Central memory CD8-positive, alpha-beta T cell (primary cell): ENCODE measurements around the gene TRAPPC10.

Experiments
- ATAC-seq: fragments of 150-1000 bp; cut with Tn5 transposase; replicated peaks from 2 replicates; pipeline ENCODE4 v1.10.0; 2022; ENCODE audit warnings: mild to moderate bottlenecking, moderate FRiP score, moderate number of reproducible peaks; ENCODE audit not compliant: poor library complexity, severe bottlenecking; ENCODE audit errors: extremely low read depth
- DNase-seq, 2 donors: peaks; one replicate each; pipeline ENCODE4 v3.0.0; 2021; ENCODE audit warnings: low spot score in 2 of 2
- H3K27ac Mint-ChIP-seq: one replicate; pipeline ENCODE4 v1.8.0; 2022; ENCODE audit warnings: low read depth, mild to moderate bottlenecking, moderate library complexity, mixed read lengths
- H3K27me3 Mint-ChIP-seq: one replicate; pipeline ENCODE4 v1.8.0; 2022; ENCODE audit warnings: mixed read lengths
- H3K36me3 Mint-ChIP-seq: one replicate; pipeline ENCODE4 v1.8.0; 2022; ENCODE audit warnings: mild to moderate bottlenecking, moderate library complexity, mixed read lengths; ENCODE audit not compliant: insufficient read depth
- H3K4me1 Mint-ChIP-seq: one replicate; pipeline ENCODE4 v1.8.0; 2022; ENCODE audit warnings: mixed read lengths
- H3K4me3 Mint-ChIP-seq: one replicate; pipeline ENCODE4 v1.8.0; 2022; ENCODE audit warnings: mild to moderate bottlenecking, moderate library complexity, mixed read lengths
- H3K9me3 Mint-ChIP-seq: one replicate; pipeline ENCODE4 v1.8.0; 2022; ENCODE audit warnings: mixed read lengths

Gene TRAPPC10

DNA sequence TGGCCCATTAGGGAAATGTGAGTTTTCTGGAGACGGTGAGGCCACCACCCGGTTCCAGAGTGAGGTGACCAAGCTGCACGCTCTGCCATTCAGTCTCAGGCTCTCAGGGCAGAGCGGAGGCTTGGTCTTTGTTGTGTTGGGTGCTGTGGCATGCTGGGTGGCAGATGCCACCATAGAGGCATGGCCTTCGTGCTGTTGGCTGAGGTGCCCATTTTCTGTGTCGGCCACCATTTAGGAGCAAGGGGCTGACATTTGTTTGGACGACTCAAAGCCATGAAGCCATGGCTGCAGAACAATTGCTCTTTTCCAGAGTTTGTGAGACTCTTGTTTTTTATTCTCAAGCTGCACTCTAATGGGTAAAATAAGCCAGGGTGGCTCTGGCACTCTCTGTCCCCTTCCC is 58.3 kb downstream of the TRAPPC10 start:
- no peaks in the 10 kb centered on the region for H3K27me3 Mint-ChIP-seq
- H3K4me3 Mint-ChIP-seq: no peak overlapping the region
- no peaks in the 10 kb centered on the region for H3K9me3 Mint-ChIP-seq
- H3K36me3 Mint-ChIP-seq: peaks cover 59% of the 10 kb centered on the region
- DNase-seq (no peak), ATAC-seq (no peak)
- peaks cover 45% of the 10 kb centered on the region for H3K4me1 Mint-ChIP-seq
- H3K27ac Mint-ChIP-seq: peak overlapping the region; percentile 86

DNA sequence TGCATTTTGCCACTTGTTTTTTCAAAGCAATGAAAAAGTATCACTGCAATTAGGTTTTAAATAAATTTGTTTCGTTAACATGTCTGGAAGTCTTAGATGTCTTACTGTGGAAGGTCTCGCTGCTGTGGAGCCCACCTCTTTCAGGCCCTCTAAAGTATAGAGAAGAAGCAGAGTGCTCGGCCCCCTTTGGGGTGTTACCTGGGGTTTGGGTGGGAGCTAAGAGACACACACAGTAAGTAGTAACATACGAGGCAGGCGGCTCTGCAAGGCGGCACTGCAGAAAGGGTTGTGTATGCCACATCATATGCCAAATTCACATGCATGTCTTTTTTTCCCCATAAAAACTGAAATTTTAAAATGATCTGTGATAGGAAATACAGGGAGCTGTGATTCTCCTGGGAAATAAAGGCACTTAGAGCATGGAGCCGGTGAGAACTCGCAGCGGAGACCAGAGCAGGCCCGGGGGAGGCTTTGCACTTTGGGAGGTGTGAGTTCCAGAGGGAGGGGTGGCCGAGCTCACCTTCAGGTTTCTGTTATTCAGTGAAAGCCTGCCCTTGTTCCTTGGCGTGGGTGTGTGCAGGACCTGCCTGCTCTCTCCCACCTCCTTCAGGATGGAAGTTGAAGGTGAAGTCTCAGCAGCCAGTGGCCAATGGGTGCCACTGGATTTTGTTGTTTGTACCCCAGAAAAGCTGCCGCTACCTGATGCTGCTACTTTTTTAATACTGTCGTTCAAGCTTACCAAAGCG is 59.4 kb downstream of the TRAPPC10 start:
- peaks cover 55% of the 10 kb centered on the region for H3K36me3 Mint-ChIP-seq
- no peak overlapping the region for H3K4me3 Mint-ChIP-seq
- DNase-seq (no peak), ATAC-seq (no peak)
- peaks cover 39% of the 10 kb centered on the region for H3K4me1 Mint-ChIP-seq
- H3K27me3 Mint-ChIP-seq: no peaks in the 10 kb centered on the region
- no peak overlapping the region for H3K27ac Mint-ChIP-seq
- no peaks in the 10 kb centered on the region for H3K9me3 Mint-ChIP-seq

DNA sequence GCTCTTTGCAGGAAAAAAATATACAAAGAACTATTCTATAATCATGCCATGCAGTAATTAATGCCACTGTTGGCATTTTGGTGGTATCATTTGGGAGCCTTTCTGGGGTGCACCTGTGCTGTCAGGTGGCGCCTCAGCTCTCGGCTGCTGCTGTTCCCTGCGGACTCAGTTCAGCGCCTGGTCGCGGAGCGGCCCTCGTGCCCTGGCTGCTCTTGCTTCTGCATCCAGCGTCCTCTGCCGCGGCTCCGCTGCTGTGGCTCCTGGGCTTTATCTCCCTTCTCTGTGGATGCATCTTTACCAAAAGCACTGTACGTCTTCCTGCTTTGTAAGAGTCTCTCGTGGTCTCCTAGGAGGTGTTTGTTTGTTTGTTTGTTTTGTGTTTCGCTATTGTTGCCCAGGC is 60.0 kb downstream of the TRAPPC10 start:
- H3K4me1 Mint-ChIP-seq: peaks cover 39% of the 10 kb centered on the region
- H3K9me3 Mint-ChIP-seq: no peaks in the 10 kb centered on the region
- no peak overlapping the region for H3K4me3 Mint-ChIP-seq
- no peak overlapping the region for H3K27ac Mint-ChIP-seq
- DNase-seq: no peak
- ATAC-seq: no peak
- H3K36me3 Mint-ChIP-seq: peaks cover 55% of the 10 kb centered on the region
- H3K27me3 Mint-ChIP-seq: no peaks in the 10 kb centered on the region

DNA sequence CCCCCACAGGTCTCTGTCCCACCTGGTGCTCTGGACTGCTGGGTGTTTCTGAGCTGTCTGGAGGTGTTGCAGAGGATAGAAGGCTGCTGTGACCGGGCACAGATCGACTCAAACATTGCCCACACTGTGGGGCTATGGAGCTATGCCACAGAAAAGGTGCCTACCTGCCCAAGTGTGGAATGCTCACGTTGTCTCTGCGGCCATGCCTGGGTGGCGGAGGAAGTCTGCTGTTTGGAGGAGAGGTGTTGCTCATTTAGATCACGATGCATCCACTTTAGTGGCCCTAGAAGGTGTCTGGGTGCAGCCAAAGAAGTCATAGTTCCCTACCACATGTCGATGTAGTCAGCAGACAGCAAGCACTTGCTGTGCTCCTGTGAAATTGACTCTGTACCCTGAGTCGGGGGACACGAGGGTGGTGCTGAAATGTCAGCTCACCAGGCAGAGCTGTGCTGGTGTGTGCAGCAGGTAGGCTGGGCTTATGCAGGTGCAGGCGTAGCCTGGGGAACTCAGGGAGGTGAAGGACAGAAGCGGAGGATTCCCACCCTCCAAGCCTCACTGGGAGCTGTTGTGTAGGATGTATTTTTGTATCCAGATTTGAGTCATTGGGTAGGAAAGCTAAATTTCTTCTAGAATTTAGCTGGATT is 62.3 kb downstream of the TRAPPC10 start:
- Mint-ChIP-seq H3K4me1 (peaks cover 42% of the 10 kb centered on the region), H3K27ac (peak overlapping the region; percentile 66)

DNA sequence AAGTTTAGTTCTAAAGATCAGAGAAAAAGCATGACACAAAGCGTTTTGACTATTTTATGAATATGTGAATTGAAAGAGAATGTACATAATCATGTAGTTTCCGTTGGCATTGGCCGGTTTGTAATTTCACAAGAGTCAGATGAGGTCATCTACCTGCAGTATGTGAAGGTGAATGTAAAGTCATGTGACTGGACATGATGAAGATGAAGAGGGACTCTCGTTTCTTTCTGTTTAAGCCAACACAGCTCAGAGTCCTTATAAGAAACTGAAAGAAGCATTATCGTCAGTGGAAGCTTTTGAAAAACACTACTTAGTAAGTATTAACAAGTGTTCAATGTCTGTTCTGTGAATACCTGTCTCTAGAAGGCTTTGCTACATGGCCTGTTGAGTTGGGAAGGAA is 64.2 kb downstream of the TRAPPC10 start:
- Mint-ChIP-seq H3K4me1 (peaks cover 48% of the 10 kb centered on the region), H3K36me3 (peaks cover 58% of the 10 kb centered on the region), H3K27ac (no peak overlapping the region), H3K27me3 (no peaks in the 10 kb centered on the region), H3K9me3 (no peaks in the 10 kb centered on the region), H3K4me3 (no peak overlapping the region)
- no peak for DNase-seq
- ATAC-seq: no peak

More for the DNA sequence above, 62.3 kb downstream of the TRAPPC10 start:
- H3K27me3 Mint-ChIP-seq: no peaks in the 10 kb centered on the region
- no peaks in the 10 kb centered on the region for H3K9me3 Mint-ChIP-seq
- H3K36me3 Mint-ChIP-seq: peaks cover 54% of the 10 kb centered on the region
- peak in 1 of 2 donors; percentile 47 for DNase-seq
- peak; percentile 88 for ATAC-seq
- H3K4me3 Mint-ChIP-seq: peak overlapping the region; percentile 56

DNA sequence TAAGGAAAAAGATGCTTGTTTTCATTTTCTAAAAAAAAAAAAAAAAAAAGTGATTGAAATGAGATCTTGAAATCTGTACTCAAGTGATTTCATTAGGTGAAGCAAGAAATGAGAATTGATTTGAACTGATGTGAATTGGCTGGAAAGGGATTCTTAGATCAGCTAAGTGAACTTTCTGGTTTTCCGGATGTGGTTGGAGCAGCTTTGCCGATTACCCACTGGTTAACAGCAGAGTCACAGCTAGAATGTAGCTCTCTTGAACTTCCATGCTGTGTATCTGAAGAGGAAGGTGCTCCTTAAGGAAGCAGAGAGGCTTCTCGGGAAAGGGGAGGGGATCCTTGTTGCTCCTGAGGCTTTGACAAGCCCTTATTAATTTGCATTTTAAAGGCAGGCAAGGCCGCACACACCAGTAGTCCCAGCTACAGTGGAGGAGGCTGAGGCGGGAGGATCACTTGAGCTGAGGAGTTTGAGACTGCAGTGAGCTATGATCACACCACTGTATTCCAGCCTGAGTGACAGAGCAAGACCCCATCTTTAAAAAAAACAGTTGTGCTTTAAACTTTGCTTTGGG is 66.4 kb downstream of the TRAPPC10 start:
- ATAC-seq (no peak), DNase-seq (no peak)
- Mint-ChIP-seq H3K9me3 (no peaks in the 10 kb centered on the region), H3K4me1 (peaks cover 69% of the 10 kb centered on the region), H3K36me3 (peaks cover 58% of the 10 kb centered on the region), H3K4me3 (peak overlapping the region; percentile 59), H3K27me3 (no peaks in the 10 kb centered on the region), H3K27ac (peak overlapping the region; percentile 81)

DNA sequence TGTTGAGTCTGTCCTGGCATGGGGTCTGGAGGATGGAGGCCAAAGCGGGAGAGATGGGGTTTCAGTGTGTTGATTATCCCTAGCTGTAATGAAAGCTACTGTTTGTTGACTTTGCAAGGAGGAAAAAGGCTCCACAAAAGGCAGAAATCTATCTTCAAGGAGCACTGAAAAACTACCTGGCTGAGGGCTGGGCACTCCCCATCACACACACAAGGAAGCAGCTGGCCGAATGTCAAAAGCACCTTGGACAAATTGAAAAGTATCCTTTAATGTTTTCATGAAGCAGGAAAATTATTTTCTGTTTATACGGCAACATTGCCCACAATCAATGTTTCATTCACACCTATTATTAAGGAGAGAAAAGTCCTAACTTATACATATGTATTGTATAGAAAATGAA is 67.3 kb downstream of the TRAPPC10 start:
- peaks cover 59% of the 10 kb centered on the region for H3K36me3 Mint-ChIP-seq
- H3K27ac Mint-ChIP-seq: peak overlapping the region; percentile 81
- H3K4me1 Mint-ChIP-seq: peaks cover 73% of the 10 kb centered on the region
- H3K9me3 Mint-ChIP-seq: no peaks in the 10 kb centered on the region
- ATAC-seq (no peak), DNase-seq (no peak)
- peak overlapping the region; percentile 59 for H3K4me3 Mint-ChIP-seq
- H3K27me3 Mint-ChIP-seq: no peaks in the 10 kb centered on the region

DNA sequence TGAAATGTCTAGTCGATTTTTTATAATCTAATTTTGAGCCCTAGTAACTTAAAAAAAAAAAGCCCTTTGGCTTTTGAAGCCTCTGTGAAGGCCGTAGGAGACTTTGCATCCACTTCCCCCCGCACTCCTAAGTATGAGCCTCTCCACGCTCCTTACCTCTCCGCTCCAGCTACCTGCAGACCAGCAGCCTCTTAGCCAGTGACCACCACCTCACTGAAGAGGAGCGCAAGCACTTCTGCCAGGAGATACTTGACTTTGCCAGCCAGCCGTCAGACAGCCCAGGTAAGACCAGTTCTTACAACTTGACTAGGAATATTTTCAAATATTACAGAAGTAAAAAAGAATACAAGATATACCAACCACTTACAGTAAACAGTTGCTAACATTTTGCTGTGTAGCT is 67.7 kb downstream of the TRAPPC10 start:
- peaks cover 61% of the 10 kb centered on the region for H3K36me3 Mint-ChIP-seq
- ATAC-seq (no peak), DNase-seq (no peak)
- no peaks in the 10 kb centered on the region for H3K27me3 Mint-ChIP-seq
- no peaks in the 10 kb centered on the region for H3K9me3 Mint-ChIP-seq
- no peak overlapping the region for H3K4me3 Mint-ChIP-seq
- H3K27ac Mint-ChIP-seq: peak overlapping the region; percentile 69
- peaks cover 74% of the 10 kb centered on the region for H3K4me1 Mint-ChIP-seq

DNA sequence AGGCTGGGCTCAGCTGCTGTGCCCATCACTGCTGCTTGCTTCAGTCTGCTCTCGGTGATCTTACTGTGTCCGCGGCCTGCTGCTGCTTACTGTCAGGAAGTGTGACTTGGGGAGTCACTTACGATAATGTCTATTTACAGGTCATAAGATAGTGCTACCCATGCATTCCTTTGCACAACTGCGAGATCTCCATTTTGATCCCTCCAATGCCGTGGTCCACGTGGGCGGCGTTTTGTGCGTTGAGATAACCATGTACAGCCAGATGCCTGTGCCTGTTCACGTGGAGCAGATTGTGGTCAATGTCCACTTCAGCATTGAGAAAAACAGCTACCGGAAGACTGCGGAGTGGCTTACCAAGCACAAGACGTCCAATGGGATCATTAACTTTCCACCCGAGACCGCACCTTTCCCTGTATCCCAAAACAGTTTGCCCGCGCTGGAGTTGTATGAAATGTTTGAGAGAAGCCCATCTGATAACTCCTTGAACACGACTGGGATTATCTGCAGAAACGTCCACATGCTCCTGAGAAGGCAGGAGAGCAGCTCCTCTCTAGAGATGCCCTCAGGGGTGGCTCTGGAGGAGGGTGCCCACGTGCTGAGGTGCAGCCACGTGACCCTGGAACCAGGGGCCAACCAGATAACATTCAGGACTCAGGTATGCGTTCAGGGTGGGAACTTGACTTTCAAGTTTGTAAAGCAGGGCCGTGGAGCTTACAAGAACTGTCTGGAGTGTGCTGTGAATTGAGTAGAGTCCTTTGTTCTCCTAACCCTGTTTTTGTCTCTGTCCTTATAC is 70.7 kb downstream of the TRAPPC10 start:
- Mint-ChIP-seq H3K4me1 (peaks cover 94% of the 10 kb centered on the region), H3K36me3 (peaks cover 73% of the 10 kb centered on the region)

DNA sequence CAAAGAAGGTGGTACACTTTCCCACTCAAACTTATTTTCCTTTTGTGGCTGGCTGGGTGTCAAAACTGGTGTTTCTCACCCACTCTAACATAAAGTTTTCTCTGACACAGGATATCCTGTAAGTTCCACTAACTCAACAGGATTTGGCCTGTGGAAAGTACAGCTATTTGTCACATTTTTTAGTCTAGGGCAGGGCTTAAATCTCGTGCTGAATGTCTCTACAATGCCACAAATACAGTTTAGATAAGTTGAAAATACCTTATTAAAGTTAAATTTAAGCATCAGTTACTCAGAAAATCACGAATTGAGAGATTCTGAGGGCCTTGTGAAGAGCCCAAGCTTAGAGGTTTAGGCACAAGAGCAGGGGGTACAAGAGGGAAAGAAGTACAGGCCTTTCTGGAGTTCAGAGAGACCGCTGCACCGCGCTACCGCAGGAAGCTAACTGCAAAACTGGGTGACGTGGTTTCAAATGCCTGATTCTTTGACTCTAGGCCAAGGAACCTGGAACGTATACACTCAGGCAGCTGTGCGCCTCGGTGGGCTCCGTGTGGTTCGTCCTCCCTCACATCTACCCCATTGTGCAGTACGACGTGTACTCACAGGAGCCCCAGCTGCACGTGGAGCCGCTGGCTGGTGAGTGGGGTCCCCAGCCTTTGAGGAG is 71.7 kb downstream of the TRAPPC10 start:
- peak; percentile 51 to 79 for DNase-seq
- Mint-ChIP-seq H3K4me1 (peaks cover 93% of the 10 kb centered on the region), H3K27ac (peak overlapping the region; percentile 98), H3K36me3 (peaks cover 69% of the 10 kb centered on the region), H3K9me3 (no peaks in the 10 kb centered on the region), H3K27me3 (no peaks in the 10 kb centered on the region), H3K4me3 (peak overlapping the region; percentile 81)
- peak; percentile 87 for ATAC-seq

More for the DNA sequence above, 70.7 kb downstream of the TRAPPC10 start:
- ATAC-seq (peak; percentile 2), DNase-seq (no peak)
- Mint-ChIP-seq H3K27ac (peak overlapping the region; percentile 98), H3K4me3 (peak overlapping the region; percentile 81), H3K9me3 (no peaks in the 10 kb centered on the region), H3K27me3 (no peaks in the 10 kb centered on the region)

DNA sequence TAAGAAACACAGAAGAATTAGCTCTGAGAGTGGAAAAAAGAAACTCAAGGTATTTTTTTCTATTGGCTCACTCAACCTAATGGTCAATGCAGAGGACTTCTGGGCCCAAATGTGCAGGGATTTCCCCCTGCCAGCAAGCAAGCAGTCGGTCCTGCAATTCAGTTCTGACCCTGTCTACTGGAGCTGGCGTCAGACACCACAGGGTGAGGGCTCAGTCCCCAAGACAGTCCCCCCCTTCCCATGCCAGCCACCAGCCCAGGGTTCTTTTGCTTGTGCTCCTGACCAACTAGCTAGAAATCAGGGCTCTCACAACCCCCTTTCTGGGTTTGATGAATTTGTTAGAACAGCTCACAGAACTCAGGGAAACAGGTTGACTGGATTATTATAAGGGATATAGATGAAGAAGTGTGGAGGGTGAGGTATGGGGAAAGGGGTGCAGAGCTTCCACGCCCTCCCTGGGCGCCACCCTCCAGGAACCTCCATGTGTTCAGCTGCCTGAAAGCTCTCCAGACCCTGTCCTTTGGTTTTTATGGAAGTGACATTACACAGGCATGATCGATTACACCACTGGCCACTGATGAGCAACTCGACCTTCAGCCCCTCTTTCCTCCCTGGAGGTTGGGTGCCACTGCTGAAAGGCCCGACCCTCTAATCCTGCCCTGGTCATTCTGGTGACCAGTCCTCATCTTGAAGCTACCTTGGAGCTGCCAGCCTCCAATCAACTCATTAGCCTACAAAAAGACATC is 72.6 kb downstream of the TRAPPC10 start:
- no peak for ATAC-seq
- Mint-ChIP-seq H3K27ac (peak overlapping the region; percentile 98), H3K9me3 (no peaks in the 10 kb centered on the region), H3K27me3 (no peaks in the 10 kb centered on the region), H3K4me3 (peak overlapping the region; percentile 81), H3K4me1 (peaks cover 94% of the 10 kb centered on the region), H3K36me3 (peaks cover 71% of the 10 kb centered on the region)
- DNase-seq: no peak
